Breast epithelium (tissue), 3 donors: ENCODE measurements around the gene LPGAT1.

Experiments
- POLR2A ChIP-seq: fragments of 450-650 bp; IDR thresholded peaks from one replicate; pipeline ENCODE4 v1.6.1; 2016; ENCODE audit warnings: antibody characterized with exemption, mild to moderate bottlenecking, moderate library complexity
- POLR2AphosphoS5 ChIP-seq, 3 donors: sonication (generic); formaldehyde crosslinking; IDR thresholded peaks; one replicate each; pipeline ENCODE4 v1.6.1; 2017; ENCODE audit warnings: antibody characterized with exemption in 3 of 3

DNA sequence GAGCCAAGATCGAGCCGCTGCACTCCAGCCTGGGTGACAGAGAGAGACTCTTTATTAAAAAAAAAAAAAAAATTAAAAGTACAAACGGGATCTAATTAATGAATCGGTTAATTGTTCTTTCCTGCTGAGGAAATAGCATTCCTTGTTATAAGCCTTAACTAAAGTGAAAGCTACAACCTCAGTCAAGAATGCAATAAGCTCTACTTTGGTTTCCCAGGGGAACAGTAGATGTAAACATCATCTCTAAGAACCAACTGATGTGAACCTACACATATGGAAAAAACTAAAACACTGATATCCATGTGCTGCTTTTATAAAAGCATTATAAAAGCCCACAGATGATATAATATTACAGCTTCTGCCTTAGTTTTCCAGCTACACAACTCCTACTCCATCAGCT lies 41.9 kb downstream of the LPGAT1 start:
- TF ChIP-seq POLR2AphosphoS5 (IDR thresholded peaks at IDR 0.05) (no peak), POLR2A (no peak)
